Thyroid gland (tissue), 4 donors: ENCODE data around the gene CHRFAM7A.
"Not testable (repeated sequence)": the region's sequence is repeated elsewhere in the genome, so short reads cannot be mapped to it uniquely, and the experiment has no call there.

Experiments
- CTCF ChIP-seq, 6 experiments: fragments of 200-600 bp in 3 of 6; fragments of 450-650 bp in 3 of 6; sonication (generic) in 3 of 6; IDR thresholded peaks; one replicate each; pipeline ENCODE4 v1.5.1; 2016 to 2019; ENCODE audit warnings: antibody characterized with exemption in 6 of 6, mild to moderate bottlenecking in 2 of 6, inconsistent platforms in 1 of 6, moderate library complexity in 1 of 6
- POLR2A ChIP-seq, 2 donors: fragments of 450-650 bp; IDR thresholded peaks; one replicate each; pipeline ENCODE4 v1.6.1; 2017; ENCODE audit warnings: antibody characterized with exemption in 2 of 2, mild to moderate bottlenecking in 2 of 2, moderate library complexity in 1 of 2

GRCh38 chr15:30377082-30377413 is 16.3 kb downstream of the CHRFAM7A start:
- TF ChIP-seq CTCF, POLR2A (IDR thresholded peaks at IDR 0.05): not testable (repeated sequence)
